Measurements from ENCODE around the gene EFNA5. TPM values are rescaled to one million over a fixed set of nuclear protein-coding genes. Genes with fewer than 3 reads are reported as not detected.

The EFNA5 gene
- polyA plus RNA-seq, 1 donor (not counting 4 experiments of a cell fraction or from before 2014, with no cell fraction given), result 4.8 TPM

DNA sequence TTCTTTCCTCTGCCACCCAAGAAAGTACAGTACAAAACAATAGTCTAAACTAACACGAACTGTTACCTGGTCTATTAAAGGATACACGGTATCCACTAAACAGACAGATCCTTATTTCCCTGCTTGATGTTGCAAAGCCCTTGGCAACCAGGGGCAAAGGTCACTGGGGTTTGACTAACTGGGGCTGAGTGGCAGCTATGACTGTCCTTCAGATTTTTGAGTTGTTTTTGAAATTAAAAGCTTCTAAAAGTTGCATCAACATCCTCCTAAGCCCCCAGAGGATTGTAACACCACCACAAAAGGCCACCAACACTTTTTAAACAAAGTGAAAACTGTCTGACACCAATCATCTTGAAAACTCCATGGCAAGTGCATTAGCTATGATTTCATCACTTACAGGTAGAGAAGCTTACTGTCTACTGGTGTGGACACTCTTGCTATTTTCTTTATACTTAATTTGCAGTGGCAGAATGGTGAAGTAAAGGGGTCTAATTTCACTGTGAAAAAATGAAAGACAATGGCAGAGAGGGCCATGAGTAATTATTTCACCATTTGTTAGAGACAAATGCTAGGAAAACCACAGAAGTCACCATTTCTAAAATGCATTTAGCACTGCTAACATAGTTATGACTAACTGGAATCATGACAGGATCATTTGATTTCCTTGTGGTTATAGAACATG, 292.4 kb downstream of the EFNA5 start:
- DNase-seq (ENCODE audit: low read depth, low spot score) (no peak), FAIRE-seq (no peak)
- Histone ChIP-seq H3K9me3 (ENCODE audit: control insufficient read depth, low read depth, low read length) (no peaks in the 10 kb centered on the region), H3K27me3 (ENCODE audit: control insufficient read depth, extremely low read depth, insufficient read depth, low read length) (no peaks in the 10 kb centered on the region), H3K9me1 (ENCODE audit: control insufficient read depth, extremely low read depth, insufficient read depth, low read length) (no peaks in the 10 kb centered on the region), H3K4me1 (ENCODE audit: control insufficient read depth, extremely low read depth, insufficient read depth, low read length) (peaks cover 19% of the 10 kb centered on the region), H4K20me1 (ENCODE audit: control insufficient read depth, extremely low read depth, insufficient read depth, low read length) (no peaks in the 10 kb centered on the region), H3K9ac (ENCODE audit: control insufficient read depth, extremely low read depth, insufficient read depth, low read length) (no peak overlapping the region), H2AFZ (ENCODE audit: control insufficient read depth, low read length) (no peak overlapping the region), H3K4me3 (ENCODE audit: control insufficient read depth in 2 of 3, extremely low read depth in 1 of 3, insufficient read depth in 2 of 3, low read depth in 1 of 3, low read length in 3 of 3) (no peak overlapping the region), H3K79me2 (ENCODE audit: control insufficient read depth, insufficient read depth, low read length) (no peaks in the 10 kb centered on the region), H3K27ac (ENCODE audit: control insufficient read depth, insufficient read depth, low read length) (no peak overlapping the region), H3K36me3 (ENCODE audit: control insufficient read depth in 2 of 2, extremely low read depth in 1 of 2, insufficient read depth in 2 of 2, low read length in 2 of 2) (no peaks in the 10 kb centered on the region), H3K4me2 (ENCODE audit: control insufficient read depth, extremely low read depth, insufficient read depth, low read depth, low read length) (no peak overlapping the region)
- TF ChIP-seq, protein P1, sequence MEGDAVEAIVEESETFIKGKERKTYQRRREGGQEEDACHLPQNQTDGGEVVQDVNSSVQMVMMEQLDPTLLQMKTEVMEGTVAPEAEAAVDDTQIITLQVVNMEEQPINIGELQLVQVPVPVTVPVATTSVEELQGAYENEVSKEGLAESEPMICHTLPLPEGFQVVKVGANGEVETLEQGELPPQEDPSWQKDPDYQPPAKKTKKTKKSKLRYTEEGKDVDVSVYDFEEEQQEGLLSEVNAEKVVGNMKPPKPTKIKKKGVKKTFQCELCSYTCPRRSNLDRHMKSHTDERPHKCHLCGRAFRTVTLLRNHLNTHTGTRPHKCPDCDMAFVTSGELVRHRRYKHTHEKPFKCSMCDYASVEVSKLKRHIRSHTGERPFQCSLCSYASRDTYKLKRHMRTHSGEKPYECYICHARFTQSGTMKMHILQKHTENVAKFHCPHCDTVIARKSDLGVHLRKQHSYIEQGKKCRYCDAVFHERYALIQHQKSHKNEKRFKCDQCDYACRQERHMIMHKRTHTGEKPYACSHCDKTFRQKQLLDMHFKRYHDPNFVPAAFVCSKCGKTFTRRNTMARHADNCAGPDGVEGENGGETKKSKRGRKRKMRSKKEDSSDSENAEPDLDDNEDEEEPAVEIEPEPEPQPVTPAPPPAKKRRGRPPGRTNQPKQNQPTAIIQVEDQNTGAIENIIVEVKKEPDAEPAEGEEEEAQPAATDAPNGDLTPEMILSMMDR (optimal IDR thresholded peaks at IDR 0.05 in 1 of 3, IDR thresholded peaks at IDR 0.05 in 1 of 3, conservative IDR thresholded peaks at IDR 0.05 in 1 of 3; ENCODE audit: extremely low read depth in 1 of 3, insufficient read depth in 2 of 3, low read length in 3 of 3), result no peak
- TF ChIP-seq EZH2 (IDR thresholded peaks at IDR 0.05; ENCODE audit: low read length), result no peak
- dilution Hi-C loops (cut with MboI; ENCODE audit: extremely low pct_ligation_motif_present, low sequenced_read_pairs), result no loop called here

DNA sequence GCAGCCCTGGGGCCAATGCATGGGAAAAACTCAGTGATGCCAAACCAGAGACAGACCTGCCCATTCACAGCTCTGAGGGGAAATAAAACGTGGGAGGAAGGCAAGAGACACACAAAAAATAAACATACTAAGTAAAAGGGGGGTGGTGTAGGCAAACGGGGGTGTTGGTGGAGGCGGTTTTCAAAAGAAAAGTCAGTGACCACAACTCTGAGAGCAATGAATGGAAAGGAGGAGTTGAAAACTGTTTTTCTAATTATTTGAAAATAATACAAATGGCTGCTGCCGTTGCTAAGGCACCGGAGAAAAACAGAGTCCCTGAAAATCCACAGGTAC, 293.5 kb downstream of the EFNA5 start:
- H3K27ac ChIP-seq (ENCODE audit: control insufficient read depth, insufficient read depth, low read length), result no peak overlapping the region
- no peak overlapping the region for H2AFZ ChIP-seq (ENCODE audit: control insufficient read depth, low read length)
- no peaks in the 10 kb centered on the region for H3K36me3 ChIP-seq (ENCODE audit: control insufficient read depth in 2 of 2, extremely low read depth in 1 of 2, insufficient read depth in 2 of 2, low read length in 2 of 2)
- H3K9me3 ChIP-seq (ENCODE audit: control insufficient read depth, low read depth, low read length), result no peaks in the 10 kb centered on the region
- DNase-seq (ENCODE audit: low read depth, low spot score) (no peak), FAIRE-seq (no peak)
- H3K4me3 ChIP-seq (ENCODE audit: control insufficient read depth in 2 of 3, extremely low read depth in 1 of 3, insufficient read depth in 2 of 3, low read depth in 1 of 3, low read length in 3 of 3), result no peak overlapping the region
- dilution Hi-C loops (cut with MboI; ENCODE audit: extremely low pct_ligation_motif_present, low sequenced_read_pairs), result no loop called here
- peaks cover 15% of the 10 kb centered on the region for H3K4me1 ChIP-seq (ENCODE audit: control insufficient read depth, extremely low read depth, insufficient read depth, low read length)
- H3K27me3 ChIP-seq (ENCODE audit: control insufficient read depth, extremely low read depth, insufficient read depth, low read length), result no peaks in the 10 kb centered on the region
- no peak overlapping the region for H3K4me2 ChIP-seq (ENCODE audit: control insufficient read depth, extremely low read depth, insufficient read depth, low read depth, low read length)
- no peak overlapping the region for H3K9ac ChIP-seq (ENCODE audit: control insufficient read depth, extremely low read depth, insufficient read depth, low read length)
- no peaks in the 10 kb centered on the region for H3K79me2 ChIP-seq (ENCODE audit: control insufficient read depth, insufficient read depth, low read length)
- H4K20me1 ChIP-seq (ENCODE audit: control insufficient read depth, extremely low read depth, insufficient read depth, low read length), result no peaks in the 10 kb centered on the region
- H3K9me1 ChIP-seq (ENCODE audit: control insufficient read depth, extremely low read depth, insufficient read depth, low read length), result no peaks in the 10 kb centered on the region
- TF ChIP-seq, protein P1 (optimal IDR thresholded peaks at IDR 0.05 in 1 of 3, IDR thresholded peaks at IDR 0.05 in 1 of 3, conservative IDR thresholded peaks at IDR 0.05 in 1 of 3; ENCODE audit: extremely low read depth in 1 of 3, insufficient read depth in 2 of 3, low read length in 3 of 3), result no peak

Data from keratinocyte (primary cell).